ACC112 (cell line): ENCODE data around the gene CRK.
A peak's percentile ranks its signal among the peaks of the same experiment; 100 is the strongest.

Experiments
- H2AFZ ChIP-seq: fragments of 200-600 bp; sonication (generic); one replicate; pipeline ENCODE4 v1.6.0; 2017; ENCODE audit warnings: antibody characterized with exemption, low read length; ENCODE audit not compliant: unreplicated experiment
- H3K27ac ChIP-seq: fragments of 200-600 bp; sonication (generic); 2 replicates; pipeline ENCODE4 v1.5.1; 2014; ENCODE audit warnings: low read depth, mild to moderate bottlenecking, antibody characterized with exemption, low read length, moderate library complexity
- H3K27me3 ChIP-seq: fragments of 200-600 bp; sonication (generic); 2 replicates; pipeline ENCODE4 v1.6.1; 2014; ENCODE audit warnings: mild to moderate bottlenecking, antibody characterized with exemption, low read length, moderate library complexity, mixed read lengths; ENCODE audit not compliant: insufficient read depth
- H3K36me3 ChIP-seq: fragments of 200-600 bp; sonication (generic); 2 replicates; pipeline ENCODE4 v1.6.1; 2016; ENCODE audit warnings: mild to moderate bottlenecking, antibody characterized with exemption, low read length, moderate library complexity, mixed read lengths; ENCODE audit not compliant: insufficient read depth
- H3K4me1 ChIP-seq: fragments of 200-600 bp; sonication (generic); one replicate; pipeline ENCODE4 v1.6.1; 2016; ENCODE audit warnings: low read length, mixed read lengths; ENCODE audit not compliant: insufficient read depth, unreplicated experiment, control insufficient read depth
- H3K4me3 ChIP-seq: fragments of 200-600 bp; sonication (generic); 2 replicates; pipeline ENCODE4 v1.5.1; 2014; ENCODE audit warnings: mild to moderate bottlenecking, low read depth, low read length
- H3K79me2 ChIP-seq: fragments of 200-600 bp; sonication (generic); one replicate; pipeline ENCODE4 v1.6.0; 2016; ENCODE audit warnings: low read length; ENCODE audit not compliant: control insufficient read depth, unreplicated experiment, insufficient read depth

Gene CRK

GRCh38 chr17:1455797-1456599, at the start of gene CRK:
Gene CRK, minus strand, starts transcription at chr17:1456232. Its CDS starts 115 bp downstream, at chr17:1456117.
- H2AFZ ChIP-seq, result peak within 1 kb of the TSS; percentile 39
- peak within 1 kb of the TSS; percentile 85 for H3K27ac ChIP-seq
- no peaks in the 10 kb centered on the region for H3K27me3 ChIP-seq
- peaks cover 48% of the 10 kb centered on the region for H3K79me2 ChIP-seq
- H3K4me1 ChIP-seq, result peaks cover 26% of the 10 kb centered on the region
- peak within 1 kb of the TSS; percentile 95 for H3K4me3 ChIP-seq
- no peaks in the 10 kb centered on the region; the same call in 1 of the 2 replicates for H3K36me3 ChIP-seq

- no peaks in the 10 kb centered on the region for H3K79me2 ChIP-seq
- H3K27me3 ChIP-seq, result no peaks in the 10 kb centered on the region
- no peaks in the 10 kb centered on the region for H3K4me1 ChIP-seq
- H3K36me3 ChIP-seq, result no peaks in the 10 kb centered on the region
- no peak overlapping the region for H3K27ac ChIP-seq
- H2AFZ ChIP-seq, result no peak overlapping the region
- H3K4me3 ChIP-seq, result no peak overlapping the region
These were observed 49.6 kb upstream of the CRK start for GRCh38 chr17:1505586-1505985.

GRCh38 chr17:1504866-1505265, 48.8 kb upstream of the CRK start:
- Histone ChIP-seq H3K4me1 (no peaks in the 10 kb centered on the region), H3K4me3 (no peak overlapping the region), H3K36me3 (no peaks in the 10 kb centered on the region), H2AFZ (no peak overlapping the region), H3K79me2 (no peaks in the 10 kb centered on the region), H3K27me3 (no peaks in the 10 kb centered on the region), H3K27ac (no peak overlapping the region)

- Histone ChIP-seq H3K36me3 (no peaks in the 10 kb centered on the region), H3K27me3 (no peaks in the 10 kb centered on the region), H2AFZ (no peak overlapping the region), H3K4me1 (no peaks in the 10 kb centered on the region), H3K27ac (no peak overlapping the region), H3K4me3 (no peak overlapping the region), H3K79me2 (no peaks in the 10 kb centered on the region)
These were observed 47.7 kb upstream of the CRK start for GRCh38 chr17:1503699-1504098.

GRCh38 chr17:1498869-1499268, 42.8 kb upstream of the CRK start:
- Histone ChIP-seq H2AFZ (no peak overlapping the region), H3K4me1 (peaks cover 9% of the 10 kb centered on the region), H3K79me2 (no peaks in the 10 kb centered on the region), H3K36me3 (no peaks in the 10 kb centered on the region), H3K27ac (no peak overlapping the region), H3K27me3 (no peaks in the 10 kb centered on the region), H3K4me3 (no peak overlapping the region)

DNA sequence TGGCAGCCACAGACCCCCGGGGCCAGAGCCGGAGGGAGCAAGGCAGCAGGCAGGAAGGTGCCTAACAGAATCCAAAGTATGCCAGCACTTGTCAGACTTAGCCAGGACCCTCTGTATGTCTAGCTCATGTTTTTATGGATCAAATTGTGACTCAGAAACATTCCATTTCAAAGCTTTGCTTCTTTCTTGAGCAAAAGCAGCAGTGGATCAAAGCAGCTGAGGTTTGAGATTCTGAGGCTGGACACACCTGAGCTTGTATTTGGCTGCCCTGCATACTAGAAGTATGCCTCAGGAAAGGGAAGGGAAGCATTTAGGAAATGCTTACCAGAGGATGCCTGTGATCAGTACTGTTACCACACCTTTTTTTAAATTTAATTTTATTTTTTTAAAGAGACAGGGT, 42.2 kb upstream of the CRK start:
- H3K4me3 ChIP-seq, result no peak overlapping the region
- peaks cover 9% of the 10 kb centered on the region for H3K4me1 ChIP-seq
- H3K36me3 ChIP-seq, result no peaks in the 10 kb centered on the region
- H2AFZ ChIP-seq, result no peak overlapping the region
- H3K79me2 ChIP-seq, result no peaks in the 10 kb centered on the region
- no peak overlapping the region for H3K27ac ChIP-seq
- no peaks in the 10 kb centered on the region for H3K27me3 ChIP-seq

GRCh38 chr17:1497831-1498230, 41.8 kb upstream of the CRK start:
- Histone ChIP-seq H3K27ac (no peak overlapping the region), H2AFZ (no peak overlapping the region)

DNA sequence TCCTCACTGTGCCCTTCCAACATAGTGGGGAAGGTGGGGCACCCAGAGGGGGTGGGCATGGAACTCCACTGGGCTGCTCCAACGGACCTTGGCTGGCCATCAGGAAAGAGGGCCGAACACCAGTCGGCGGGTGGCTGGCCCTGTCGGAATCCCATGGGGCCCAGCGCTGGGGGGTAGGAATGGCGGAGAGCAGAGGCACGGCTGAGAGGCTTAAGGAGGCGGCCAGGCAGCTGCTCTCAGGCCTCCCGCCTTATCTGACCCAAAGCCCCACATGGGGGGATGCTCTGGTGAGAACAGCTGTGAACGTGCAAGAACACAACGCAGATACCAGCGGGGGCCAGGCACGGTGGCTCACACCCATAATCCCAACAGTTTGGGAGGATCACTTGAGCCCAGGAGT, 40.8 kb upstream of the CRK start:
- Histone ChIP-seq H3K27me3 (no peaks in the 10 kb centered on the region), H3K79me2 (no peaks in the 10 kb centered on the region), H3K36me3 (no peaks in the 10 kb centered on the region), H3K4me1 (peaks cover 15% of the 10 kb centered on the region), H2AFZ (no peak overlapping the region), H3K4me3 (no peak overlapping the region), H3K27ac (no peak overlapping the region)

More at GRCh38 chr17:1497831-1498230, 41.8 kb upstream of the CRK start:
- Histone ChIP-seq H3K27me3 (no peaks in the 10 kb centered on the region), H3K79me2 (no peaks in the 10 kb centered on the region), H3K4me1 (peaks cover 9% of the 10 kb centered on the region), H3K4me3 (no peak overlapping the region), H3K36me3 (no peaks in the 10 kb centered on the region)

DNA sequence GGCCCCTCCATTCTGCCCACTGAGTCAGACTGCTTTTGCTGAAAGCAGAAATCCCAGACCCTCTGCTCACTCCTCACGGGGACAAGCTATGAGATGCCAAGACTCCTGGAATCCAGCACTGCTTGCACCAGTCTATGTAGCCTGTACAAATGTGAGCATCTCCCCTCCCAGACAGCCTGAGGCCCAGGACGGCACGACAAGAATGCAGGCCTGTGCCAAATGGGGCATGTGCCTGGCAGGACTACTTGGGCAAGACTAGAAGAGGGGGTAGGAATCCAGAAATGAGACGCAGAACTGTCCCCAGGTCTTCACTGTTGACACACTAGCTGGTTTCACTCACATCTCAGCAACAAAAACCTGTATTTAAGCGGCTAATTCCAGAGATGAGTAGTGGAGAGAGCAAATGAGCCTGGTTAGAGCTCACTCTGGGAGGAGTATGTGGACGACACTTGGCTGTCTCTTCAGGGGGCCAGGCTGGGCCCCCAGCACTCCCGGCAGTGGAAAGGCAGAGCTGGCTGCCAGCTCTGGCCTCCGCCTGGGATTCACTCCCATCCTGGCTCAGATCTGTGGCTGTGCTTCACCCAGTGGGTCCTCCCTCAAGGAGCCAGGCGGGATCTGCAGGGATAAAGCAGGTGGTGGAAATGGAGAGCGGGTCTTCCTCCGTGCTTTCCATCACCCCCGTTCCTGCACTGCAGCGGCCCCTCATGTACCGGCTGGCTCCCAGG, 39.4 kb upstream of the CRK start:
- H3K4me1 ChIP-seq, result peaks cover 16% of the 10 kb centered on the region
- H3K79me2 ChIP-seq, result peaks cover 3% of the 10 kb centered on the region
- no peaks in the 10 kb centered on the region for H3K36me3 ChIP-seq
- no peak overlapping the region for H2AFZ ChIP-seq
- no peak overlapping the region for H3K27ac ChIP-seq
- H3K4me3 ChIP-seq, result no peak overlapping the region
- H3K27me3 ChIP-seq, result no peaks in the 10 kb centered on the region

DNA sequence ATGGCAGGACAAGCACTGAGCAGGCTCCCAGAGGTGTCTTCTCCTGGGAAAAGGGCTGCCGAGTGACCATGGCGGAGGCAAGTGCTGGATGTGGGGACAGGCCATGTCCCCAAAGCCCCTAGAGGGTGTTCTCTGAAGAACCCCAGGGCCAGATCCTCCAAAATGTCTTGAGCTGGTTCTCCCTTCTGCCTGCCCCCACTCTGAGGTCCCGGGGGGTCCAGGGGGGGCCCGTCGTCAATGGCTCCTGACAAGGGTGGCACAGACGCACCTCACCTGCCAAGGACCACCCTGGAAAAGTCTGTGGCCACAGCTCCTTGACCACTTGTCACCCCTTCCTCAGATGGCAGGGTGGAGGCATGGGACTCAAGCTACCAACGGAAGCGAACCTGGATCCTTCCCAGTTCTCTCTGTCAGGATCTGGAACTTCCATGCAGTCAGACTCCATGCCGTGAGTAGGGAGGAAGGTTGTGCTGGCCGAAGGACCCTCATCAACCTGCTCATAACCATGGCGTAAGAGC, 38.8 kb upstream of the CRK start:
- Histone ChIP-seq H3K27ac (no peak overlapping the region), H2AFZ (no peak overlapping the region), H3K4me1 (peaks cover 16% of the 10 kb centered on the region)

More for the DNA sequence above, 38.8 kb upstream of the CRK start:
- Histone ChIP-seq H3K4me3 (no peak overlapping the region), H3K27me3 (no peaks in the 10 kb centered on the region), H3K36me3 (no peaks in the 10 kb centered on the region), H3K79me2 (peaks cover 8% of the 10 kb centered on the region)
